GM19035 (cell line): Measurements from ENCODE around the gene PHTF1.

ENCODE experiments used
- ATAC-seq: cut with Tn5 transposase; IDR thresholded peaks from one replicate; pipeline ENCODE4 v1.9.1; 2021; ENCODE audit not compliant: unreplicated experiment

Gene PHTF1

GRCh38 chr1:113759333-113760101 is at the start of gene PHTF1:
Gene PHTF1, minus strand, starts transcription at chr1:113759486. Its CDS starts 783 bp downstream, at chr1:113758703.
- peak; percentile 86 for ATAC-seq

GRCh38 chr1:113808450-113809195 is 49.3 kb upstream of the PHTF1 start:
- ATAC-seq = no peak

- ATAC-seq = no peak
Observed at GRCh38 chr1:113805639-113806038, 46.4 kb upstream of the PHTF1 start.

- no peak for ATAC-seq
Observed at GRCh38 chr1:113805256-113805531, 45.9 kb upstream of the PHTF1 start.

- no peak for ATAC-seq
Observed at GRCh38 chr1:113804421-113805255, 45.4 kb upstream of the PHTF1 start.

GRCh38 chr1:113802367-113803007 is 43.2 kb upstream of the PHTF1 start:
- no peak for ATAC-seq

- no peak for ATAC-seq
Observed at GRCh38 chr1:113800487-113800886, 41.2 kb upstream of the PHTF1 start.

- no peak for ATAC-seq
Observed at GRCh38 chr1:113797472-113797871, 38.2 kb upstream of the PHTF1 start.

GRCh38 chr1:113793878-113794834 is 34.9 kb upstream of the PHTF1 start:
- no peak for ATAC-seq

- ATAC-seq = no peak
Observed at GRCh38 chr1:113792986-113793385, 33.7 kb upstream of the PHTF1 start.

GRCh38 chr1:113792471-113792870 is 33.2 kb upstream of the PHTF1 start:
- no peak for ATAC-seq

- ATAC-seq = no peak
Observed at GRCh38 chr1:113788802-113789201, 29.5 kb upstream of the PHTF1 start.

- ATAC-seq = no peak
Observed at GRCh38 chr1:113787663-113788062, 28.4 kb upstream of the PHTF1 start.

GRCh38 chr1:113786069-113786468 is 26.8 kb upstream of the PHTF1 start:
- ATAC-seq = no peak

- ATAC-seq = peak; percentile 66
Observed at GRCh38 chr1:113784104-113784779, 25.0 kb upstream of the PHTF1 start.

GRCh38 chr1:113783254-113784103 is 24.2 kb upstream of the PHTF1 start:
- ATAC-seq = peak; percentile 75

- ATAC-seq = no peak
Observed at GRCh38 chr1:113782406-113782805, 23.1 kb upstream of the PHTF1 start.

- no peak for ATAC-seq
Observed at GRCh38 chr1:113780374-113781146, 21.3 kb upstream of the PHTF1 start.
